ENCODE measurements around the gene DAAM1.

DNA sequence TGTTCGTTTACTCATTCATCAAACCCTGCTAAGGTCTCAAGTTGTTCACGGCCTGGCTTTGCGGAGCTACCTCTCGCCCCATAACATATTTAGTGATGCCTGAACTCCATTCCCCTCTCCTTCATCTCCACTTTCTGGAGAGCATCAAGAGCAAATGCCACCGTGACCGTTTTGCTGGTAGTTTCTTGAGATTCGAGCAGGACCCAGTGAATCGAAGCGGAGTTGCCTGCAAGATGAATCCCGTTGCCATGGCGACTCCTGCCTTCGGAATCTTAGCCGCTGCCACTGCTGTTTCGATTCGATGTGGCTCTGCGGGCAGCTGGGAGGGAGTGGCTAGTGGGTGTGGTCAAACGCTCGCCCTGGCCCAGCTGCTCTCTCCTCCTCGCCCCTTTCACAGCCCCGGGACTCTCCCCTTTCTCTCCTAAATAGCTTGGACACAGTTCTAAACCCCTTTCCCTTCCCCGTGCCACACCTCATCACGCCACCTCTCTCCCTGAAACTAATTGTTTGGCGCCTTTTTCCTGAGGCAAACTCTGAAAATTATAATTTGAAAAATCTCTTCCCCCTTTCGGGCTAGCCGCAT, 1.4 kb downstream of the DAAM1 start:
- no peak for TF ChIP-seq EZH2phosphoT487 (IDR thresholded peaks at IDR 0.05; ENCODE audit: borderline replicate concordance)
- TF ChIP-seq, protein P1, sequence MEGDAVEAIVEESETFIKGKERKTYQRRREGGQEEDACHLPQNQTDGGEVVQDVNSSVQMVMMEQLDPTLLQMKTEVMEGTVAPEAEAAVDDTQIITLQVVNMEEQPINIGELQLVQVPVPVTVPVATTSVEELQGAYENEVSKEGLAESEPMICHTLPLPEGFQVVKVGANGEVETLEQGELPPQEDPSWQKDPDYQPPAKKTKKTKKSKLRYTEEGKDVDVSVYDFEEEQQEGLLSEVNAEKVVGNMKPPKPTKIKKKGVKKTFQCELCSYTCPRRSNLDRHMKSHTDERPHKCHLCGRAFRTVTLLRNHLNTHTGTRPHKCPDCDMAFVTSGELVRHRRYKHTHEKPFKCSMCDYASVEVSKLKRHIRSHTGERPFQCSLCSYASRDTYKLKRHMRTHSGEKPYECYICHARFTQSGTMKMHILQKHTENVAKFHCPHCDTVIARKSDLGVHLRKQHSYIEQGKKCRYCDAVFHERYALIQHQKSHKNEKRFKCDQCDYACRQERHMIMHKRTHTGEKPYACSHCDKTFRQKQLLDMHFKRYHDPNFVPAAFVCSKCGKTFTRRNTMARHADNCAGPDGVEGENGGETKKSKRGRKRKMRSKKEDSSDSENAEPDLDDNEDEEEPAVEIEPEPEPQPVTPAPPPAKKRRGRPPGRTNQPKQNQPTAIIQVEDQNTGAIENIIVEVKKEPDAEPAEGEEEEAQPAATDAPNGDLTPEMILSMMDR (conservative IDR thresholded peaks at IDR 0.05; ENCODE audit: low read length), result no peak
